Neural progenitor cell (in vitro differentiated cells): ENCODE data around the gene ISG15. TPM values are rescaled to one million over a fixed set of nuclear protein-coding genes. Genes with fewer than 3 reads are reported as not detected.

Experiments
- DNase-seq: peaks from one replicate; pipeline ENCODE4 v3.0.0-alpha.2; 2016; ENCODE audit warnings: low spot score
- H2AFZ ChIP-seq: fragments of 200-600 bp; sonication (generic); replicated peaks from 2 replicates; pipeline ENCODE4 v1.6.1; 2016; ENCODE audit warnings: antibody characterized with exemption
- H3F3A ChIP-seq: fragments of 200-600 bp; sonication (generic); 2 replicates; pipeline ENCODE4 v1.6.1; 2016; ENCODE audit warnings: antibody characterized with exemption, low read depth
- H3K27ac ChIP-seq: fragments of 200-600 bp; sonication (generic); 2 replicates; pipeline ENCODE4 v1.5.1; 2016; ENCODE audit warnings: mild to moderate bottlenecking
- H3K27me3 ChIP-seq: fragments of 200-600 bp; sonication (generic); 2 replicates; pipeline ENCODE4 v1.6.1; 2016; ENCODE audit warnings: mild to moderate bottlenecking, moderate library complexity
- H3K36me3 ChIP-seq: fragments of 200-600 bp; sonication (generic); 2 replicates; pipeline ENCODE4 v1.5.1; 2016
- H3K4me1 ChIP-seq: fragments of 200-600 bp; sonication (generic); 2 replicates; pipeline ENCODE4 v1.6.1; 2016; ENCODE audit warnings: mixed run types
- H3K4me2 ChIP-seq: fragments of 200-600 bp; sonication (generic); 2 replicates; pipeline ENCODE4 v1.6.1; 2016
- H3K4me3 ChIP-seq: fragments of 200-600 bp; sonication (generic); 2 replicates; pipeline ENCODE4 v1.5.1; 2016
- H3K79me2 ChIP-seq: fragments of 200-600 bp; sonication (generic); 2 replicates; pipeline ENCODE4 v1.6.1; 2016; ENCODE audit warnings: low read depth
- H3K9ac ChIP-seq: fragments of 200-600 bp; sonication (generic); 2 replicates; pipeline ENCODE4 v1.6.1; 2016
- H3K9me3 ChIP-seq: fragments of 200-600 bp; sonication (generic); 2 replicates; pipeline ENCODE4 v1.5.1; 2016; ENCODE audit warnings: low read depth
- H4K20me1 ChIP-seq: fragments of 200-600 bp; sonication (generic); 2 replicates; pipeline ENCODE4 v1.6.1; 2016; ENCODE audit warnings: low read depth
- H3K27ac Mint-ChIP-seq: 3 replicates; pipeline ENCODE4 v1.8.0; 2021; ENCODE audit warnings: mixed read lengths
- H3K27me3 Mint-ChIP-seq: 2 replicates; pipeline ENCODE4 v1.8.0; 2022; ENCODE audit warnings: low read depth, mild to moderate bottlenecking, inconsistent platforms, moderate library complexity, mixed read lengths; ENCODE audit not compliant: insufficient read depth
- H3K36me3 Mint-ChIP-seq: 3 replicates; pipeline ENCODE4 v1.8.0; 2021; ENCODE audit warnings: mixed read lengths
- H3K4me1 Mint-ChIP-seq: 3 replicates; pipeline ENCODE4 v1.8.0; 2021; ENCODE audit warnings: mixed read lengths
- H3K4me3 Mint-ChIP-seq: 3 replicates; pipeline ENCODE4 v1.8.0; 2021; ENCODE audit warnings: mild to moderate bottlenecking, moderate library complexity, mixed read lengths
- H3K9me3 Mint-ChIP-seq: 3 replicates; pipeline ENCODE4 v1.8.0; 2020; ENCODE audit warnings: mixed read lengths
- EZH2 ChIP-seq: fragments of 200-600 bp; sonication (generic); IDR thresholded peaks from 2 replicates; pipeline ENCODE4 v1.6.1; 2017; ENCODE audit warnings: antibody characterized with exemption, mild to moderate bottlenecking, moderate library complexity
- EZH2phosphoT487 ChIP-seq: fragments of 200-600 bp; sonication (generic); IDR thresholded peaks from 2 replicates; pipeline ENCODE4 v1.6.1; 2017; ENCODE audit warnings: antibody characterized with exemption
- total RNA-seq: library from RNA; depleted of rRNA; stranded (reverse); fragments of >200 nt; gene quantifications from 2 replicates; pipeline ENCODE4 v1.2.3, GENCODE V29; 2015; ENCODE audit warnings: low replicate concordance
- TF ChIP-seq, protein P1 (sequence below): fragments of 200-600 bp; sonication (generic); IDR thresholded peaks from 2 replicates; pipeline ENCODE4 v1.5.1; 2017; ENCODE audit warnings: antibody characterized with exemption, mild to moderate bottlenecking

The ISG15 gene
- total RNA-seq, 1 donor from 2014 or later = 22.4 TPM

DNA sequence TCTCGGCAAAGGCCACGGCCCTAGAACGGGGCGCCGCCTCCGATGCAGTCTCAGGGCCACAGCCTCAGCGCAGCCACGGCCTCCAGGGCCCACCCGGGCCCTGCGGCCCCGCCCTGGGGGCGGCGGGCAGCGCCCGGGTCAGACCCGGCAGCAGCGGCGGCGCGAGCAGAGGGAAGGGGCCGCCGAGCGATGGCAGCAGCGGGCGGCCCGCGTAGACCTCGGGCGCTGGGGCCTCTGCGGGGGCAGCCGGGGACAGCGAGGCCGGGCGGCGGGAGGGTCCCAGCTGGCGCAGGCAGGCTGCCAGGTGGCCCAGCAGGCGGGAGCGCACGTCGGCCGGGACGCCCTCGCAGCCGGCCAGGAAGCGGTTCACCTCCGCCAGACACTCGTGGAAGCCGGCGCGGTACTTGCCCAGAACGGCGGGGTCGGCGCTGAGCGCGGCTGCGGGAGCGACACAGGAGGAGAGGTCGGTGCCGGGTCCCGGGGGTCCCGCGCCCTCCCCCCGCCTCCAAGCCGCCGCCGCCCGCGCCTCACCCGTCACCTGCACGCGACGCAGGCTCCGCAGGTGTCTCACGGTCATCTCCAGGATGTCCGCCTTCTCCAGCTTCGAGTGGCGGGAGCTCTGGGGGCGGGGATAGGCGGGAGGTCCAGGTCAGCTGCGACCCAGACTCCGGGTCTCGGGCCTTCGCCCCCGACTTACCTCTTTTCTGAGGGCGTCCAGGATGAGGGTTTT lies 14.1 kb upstream of the ISG15 start:
- H3K4me1 ChIP-seq = peaks cover 19% of the 10 kb centered on the region
- TF ChIP-seq, protein P1, sequence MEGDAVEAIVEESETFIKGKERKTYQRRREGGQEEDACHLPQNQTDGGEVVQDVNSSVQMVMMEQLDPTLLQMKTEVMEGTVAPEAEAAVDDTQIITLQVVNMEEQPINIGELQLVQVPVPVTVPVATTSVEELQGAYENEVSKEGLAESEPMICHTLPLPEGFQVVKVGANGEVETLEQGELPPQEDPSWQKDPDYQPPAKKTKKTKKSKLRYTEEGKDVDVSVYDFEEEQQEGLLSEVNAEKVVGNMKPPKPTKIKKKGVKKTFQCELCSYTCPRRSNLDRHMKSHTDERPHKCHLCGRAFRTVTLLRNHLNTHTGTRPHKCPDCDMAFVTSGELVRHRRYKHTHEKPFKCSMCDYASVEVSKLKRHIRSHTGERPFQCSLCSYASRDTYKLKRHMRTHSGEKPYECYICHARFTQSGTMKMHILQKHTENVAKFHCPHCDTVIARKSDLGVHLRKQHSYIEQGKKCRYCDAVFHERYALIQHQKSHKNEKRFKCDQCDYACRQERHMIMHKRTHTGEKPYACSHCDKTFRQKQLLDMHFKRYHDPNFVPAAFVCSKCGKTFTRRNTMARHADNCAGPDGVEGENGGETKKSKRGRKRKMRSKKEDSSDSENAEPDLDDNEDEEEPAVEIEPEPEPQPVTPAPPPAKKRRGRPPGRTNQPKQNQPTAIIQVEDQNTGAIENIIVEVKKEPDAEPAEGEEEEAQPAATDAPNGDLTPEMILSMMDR = peak; percentile 7
- TF ChIP-seq EZH2phosphoT487 (peak; percentile 79), EZH2 (peak; percentile 90)
- no peak overlapping the region for H3K27ac ChIP-seq
- no peaks in the 10 kb centered on the region for H3K9me3 ChIP-seq
- Mint-ChIP-seq H3K36me3 (peaks cover 2% of the 10 kb centered on the region), H3K4me1 (peaks cover 14% of the 10 kb centered on the region), H3K9me3 (peaks cover 4% of the 10 kb centered on the region), H3K27me3 (peaks cover 16% of the 10 kb centered on the region), H3K4me3 (peak overlapping the region; percentile 84), H3K27ac (no peak overlapping the region)
- H3K79me2 ChIP-seq = no peaks in the 10 kb centered on the region
- peak overlapping the region; percentile 70 for H3K4me3 ChIP-seq
- DNase-seq = peak; percentile 74
- H3K4me2 ChIP-seq = peak overlapping the region; percentile 97
- H4K20me1 ChIP-seq = peaks cover 22% of the 10 kb centered on the region
- H3K36me3 ChIP-seq = no peaks in the 10 kb centered on the region
- H3K9ac ChIP-seq = peak overlapping the region; percentile 72
- H2AFZ ChIP-seq = no peak overlapping the region
- H3F3A ChIP-seq = peaks cover 29% of the 10 kb centered on the region
- peaks cover 95% of the 10 kb centered on the region for H3K27me3 ChIP-seq

DNA sequence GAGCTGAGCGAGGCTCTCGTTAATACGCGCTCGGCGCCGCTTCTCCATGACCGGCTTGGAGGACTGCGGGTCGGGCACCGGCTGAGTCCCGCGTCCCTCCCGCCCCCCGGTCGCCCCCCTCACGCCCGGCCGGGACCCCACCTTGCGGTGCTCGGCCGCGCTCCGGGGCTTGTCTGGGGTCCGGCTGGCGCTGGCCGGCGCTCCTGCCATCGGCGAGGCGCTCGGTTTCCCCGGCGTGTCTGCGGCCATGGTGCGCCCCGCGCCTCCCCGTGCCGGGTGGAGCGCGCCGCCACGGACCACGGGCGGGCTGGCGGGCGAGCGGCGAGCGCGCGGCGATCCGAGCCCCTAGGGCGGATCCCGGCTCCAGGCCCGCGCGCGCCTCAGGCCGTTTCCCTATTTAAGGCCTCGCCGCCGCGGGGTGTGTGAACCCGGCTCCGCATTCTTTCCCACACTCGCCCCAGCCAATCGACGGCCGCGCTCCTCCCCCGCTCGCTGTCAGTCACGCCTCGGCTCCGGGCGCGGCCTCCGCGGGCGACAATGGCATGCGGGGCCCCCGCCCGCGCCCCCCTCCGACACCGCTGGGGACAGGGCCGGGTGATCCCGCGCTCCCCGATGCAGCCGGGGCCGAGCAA lies 13.5 kb upstream of the ISG15 start, which contains the start of gene HES4:
Gene HES4 (minus strand): TSS at position 373 of the 632 bp plus-strand sequence. CDS start 124 bp downstream, at position 249.
- Mint-ChIP-seq H3K9me3 (peaks cover 3% of the 10 kb centered on the region), H3K27me3 (peaks cover 16% of the 10 kb centered on the region), H3K4me1 (peaks cover 20% of the 10 kb centered on the region), H3K27ac (peak within 1 kb of the TSS; percentile 98), H3K4me3 (peak within 1 kb of the TSS; percentile 91), H3K36me3 (peaks cover 2% of the 10 kb centered on the region)
- Histone ChIP-seq H3K4me2 (peak within 1 kb of the TSS; percentile 97), H4K20me1 (peaks cover 22% of the 10 kb centered on the region), H3K4me1 (peaks cover 26% of the 10 kb centered on the region), H3K9ac (peak within 1 kb of the TSS; percentile 72), H3K27ac (peak within 1 kb of the TSS; percentile 86), H3K79me2 (no peaks in the 10 kb centered on the region), H3F3A (peaks cover 31% of the 10 kb centered on the region), H2AFZ (peak within 1 kb of the TSS; percentile 59), H3K9me3 (no peaks in the 10 kb centered on the region), H3K36me3 (no peaks in the 10 kb centered on the region), H3K4me3 (peak within 1 kb of the TSS; percentile 70), H3K27me3 (peaks cover 88% of the 10 kb centered on the region)
- DNase-seq = peak; percentile 98
- TF ChIP-seq, protein P1 = no peak
- peak; percentile 28 for TF ChIP-seq EZH2phosphoT487
- no peak for TF ChIP-seq EZH2

DNA sequence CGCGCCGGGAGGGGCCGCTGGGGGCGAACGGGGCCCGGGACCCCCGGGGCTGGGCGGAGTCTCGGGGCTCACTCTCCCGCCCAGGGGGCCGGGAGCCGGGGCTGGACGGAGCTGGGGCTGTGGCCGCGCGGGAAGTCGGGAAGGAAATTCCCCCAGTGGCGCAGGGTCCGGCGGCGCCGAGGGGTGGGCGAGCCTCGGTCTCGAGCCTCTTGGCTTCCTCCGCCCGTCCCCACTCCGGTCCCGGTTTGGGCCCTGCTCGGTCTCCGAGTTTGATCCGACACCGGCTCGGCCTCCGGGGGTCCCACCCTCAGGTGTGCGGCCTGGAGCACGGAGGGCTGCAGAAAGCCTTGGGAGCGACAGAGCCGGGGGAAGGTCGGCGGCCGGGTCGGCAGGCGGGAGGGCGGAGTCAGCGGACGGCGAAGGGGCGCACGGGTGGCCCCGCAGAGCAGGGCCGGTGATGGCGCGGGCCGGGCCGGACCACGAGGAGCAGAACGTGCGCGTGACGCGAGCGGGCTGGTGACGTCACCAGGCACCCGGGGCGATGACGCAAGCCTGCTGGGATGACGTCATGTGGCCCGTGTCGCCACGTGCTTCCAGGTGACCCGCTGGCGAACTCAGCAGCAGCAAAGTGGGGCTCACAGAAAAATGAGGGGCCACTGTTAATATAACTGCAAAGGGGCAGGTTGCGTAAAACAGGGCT lies 12.8 kb upstream of the ISG15 start:
- H3K9ac ChIP-seq = peak overlapping the region; percentile 65
- Mint-ChIP-seq H3K9me3 (peaks cover 2% of the 10 kb centered on the region), H3K27me3 (peaks cover 13% of the 10 kb centered on the region)

More for the DNA sequence above, 12.8 kb upstream of the ISG15 start:
- peaks cover 2% of the 10 kb centered on the region for H3K36me3 Mint-ChIP-seq
- peak overlapping the region; percentile 97 for H3K4me2 ChIP-seq
- H3K79me2 ChIP-seq = no peaks in the 10 kb centered on the region
- H2AFZ ChIP-seq = peak overlapping the region; percentile 59
- peak overlapping the region; percentile 91 for H3K4me3 Mint-ChIP-seq
- peak overlapping the region; percentile 86 for H3K27ac ChIP-seq
- H3K4me1 ChIP-seq = peaks cover 32% of the 10 kb centered on the region
- peaks cover 22% of the 10 kb centered on the region for H4K20me1 ChIP-seq
- TF ChIP-seq, protein P1 = no peak
- TF ChIP-seq EZH2phosphoT487 (no peak), EZH2 (no peak)
- H3K9me3 ChIP-seq = no peaks in the 10 kb centered on the region
- peak; percentile 84 for DNase-seq
- H3F3A ChIP-seq = peaks cover 37% of the 10 kb centered on the region
- H3K27me3 ChIP-seq = peaks cover 81% of the 10 kb centered on the region
- no peaks in the 10 kb centered on the region for H3K36me3 ChIP-seq
- H3K4me3 ChIP-seq = peak overlapping the region; percentile 70
- peaks cover 27% of the 10 kb centered on the region for H3K4me1 Mint-ChIP-seq
- H3K27ac Mint-ChIP-seq = peak overlapping the region; percentile 98
